SK-N-SH treated with all-trans-retinoic acid at 6 μM for 48 hours (cell line): ENCODE results near the gene HDAC4.

Experiments used
- ATAC-seq: fragments of 200-7000 bp; cut with Tn5 transposase; 3 replicates; pipeline ENCODE4 v1.9.1; 2020; ENCODE audit warnings: mild to moderate bottlenecking, moderate library complexity
- ARNTL ChIP-seq: fragments of 450-650 bp; formaldehyde crosslinking; IDR thresholded peaks from 2 replicates; pipeline ENCODE4 v1.5.0; 2020; ENCODE audit warnings: low read depth, mild to moderate bottlenecking, moderate library complexity, borderline replicate concordance
- CSRNP3 ChIP-seq: fragments of 250-450 bp; sonication (Bioruptor Pico); IDR thresholded peaks from 2 replicates; pipeline ENCODE4 v1.5.1; 2021; ENCODE audit warnings: mild to moderate bottlenecking, moderate library complexity
- ESRRG ChIP-seq: fragments of 250-450 bp; sonication (Bioruptor Pico); IDR thresholded peaks from 2 replicates; pipeline ENCODE4 v1.6.1; 2021; ENCODE audit warnings: mild to moderate bottlenecking
- OSR1 ChIP-seq: fragments of 250-450 bp; sonication (Bioruptor Pico); IDR thresholded peaks from 2 replicates; pipeline ENCODE4 v1.8.0; 2022; ENCODE audit warnings: moderate library complexity, mild to moderate bottlenecking, inconsistent platforms
- PATZ1 ChIP-seq: fragments of 250-450 bp; sonication (Bioruptor Pico); IDR thresholded peaks from 2 replicates; pipeline ENCODE4 v1.8.0; 2020; ENCODE audit warnings: mild to moderate bottlenecking, moderate library complexity, borderline replicate concordance
- POU6F1 ChIP-seq: fragments of 250-450 bp; sonication (Bioruptor Pico); IDR thresholded peaks from 2 replicates; pipeline ENCODE4 v1.8.0; 2021; ENCODE audit warnings: low read depth, mild to moderate bottlenecking, moderate library complexity, borderline replicate concordance
- TCF4 ChIP-seq: fragments of 250-450 bp; sonication (Bioruptor Pico); IDR thresholded peaks from 2 replicates; pipeline ENCODE4 v1.8.0; 2021; ENCODE audit warnings: mild to moderate bottlenecking, moderate library complexity, borderline replicate concordance
- TOX ChIP-seq: fragments of 250-450 bp; sonication (Bioruptor Pico); IDR thresholded peaks from 2 replicates; pipeline ENCODE4 v1.8.0; 2021; ENCODE audit warnings: mild to moderate bottlenecking, moderate library complexity, borderline replicate concordance
- TSHZ2 ChIP-seq: fragments of 250-450 bp; sonication (Bioruptor Pico); IDR thresholded peaks from 2 replicates; pipeline ENCODE4 v1.5.0; 2020; ENCODE audit warnings: mild to moderate bottlenecking, moderate library complexity
- ZFP3 ChIP-seq: fragments of 250-450 bp; sonication (Bioruptor Pico); IDR thresholded peaks from 2 replicates; pipeline ENCODE4 v1.5.0; 2020; ENCODE audit warnings: mild to moderate bottlenecking, moderate library complexity
- ZFP30 ChIP-seq: fragments of 450-650 bp; formaldehyde crosslinking; IDR thresholded peaks from 2 replicates; pipeline ENCODE4 v1.5.0; 2022; ENCODE audit warnings: mild to moderate bottlenecking, moderate library complexity
- ZNF70 ChIP-seq: fragments of 450-650 bp; formaldehyde crosslinking; IDR thresholded peaks from 2 replicates; pipeline ENCODE4 v1.5.0; 2020; ENCODE audit warnings: mild to moderate bottlenecking, moderate library complexity

The HDAC4 gene

GRCh38 chr2:239263231-239263630, 137.6 kb downstream of the HDAC4 start (continued):
- TF ChIP-seq ZFP30 (CRISPR knock-in tag) = no peak
- TF ChIP-seq, all 23 proteins: peak for 0

- ATAC-seq = peak; percentile 45
- TF ChIP-seq ZNF70 (no peak), TSHZ2 (CRISPR knock-in tag) (no peak), POU6F1 (CRISPR knock-in tag) (no peak), ESRRG (CRISPR knock-in tag) (no peak), ARNTL (CRISPR knock-in tag) (no peak)
Observed at GRCh38 chr2:239262484-239263230, 138.2 kb downstream of the HDAC4 start.

GRCh38 chr2:239261796-239262483, 138.9 kb downstream of the HDAC4 start:
- no peak for ATAC-seq
- no peak for TF ChIP-seq ZFP3 (CRISPR knock-in tag)
- TF ChIP-seq TCF4 (CRISPR knock-in tag) = peak; percentile 38; the same call in 1 of the 2 replicates

GRCh38 chr2:239261356-239261755, 139.5 kb downstream of the HDAC4 start:
- ATAC-seq = no peak
- no peak for TF ChIP-seq OSR1
- TF ChIP-seq CSRNP3 (CRISPR knock-in tag) = no peak

- no peak for ATAC-seq
- TF ChIP-seq CSRNP3 (CRISPR knock-in tag) (no peak), TOX (no peak), ZFP30 (CRISPR knock-in tag) (no peak), PATZ1 (no peak)
Observed at GRCh38 chr2:239260546-239261327, 140.1 kb downstream of the HDAC4 start.
